ENCODE measurements around the gene DPYSL4.
A peak's percentile ranks its signal among the peaks of the same experiment; 100 is the strongest.
"Not testable (repeated sequence)": the region's sequence is repeated elsewhere in the genome, so short reads cannot be mapped to it uniquely, and the experiment has no call there.

DPYSL4 gene

DNA sequence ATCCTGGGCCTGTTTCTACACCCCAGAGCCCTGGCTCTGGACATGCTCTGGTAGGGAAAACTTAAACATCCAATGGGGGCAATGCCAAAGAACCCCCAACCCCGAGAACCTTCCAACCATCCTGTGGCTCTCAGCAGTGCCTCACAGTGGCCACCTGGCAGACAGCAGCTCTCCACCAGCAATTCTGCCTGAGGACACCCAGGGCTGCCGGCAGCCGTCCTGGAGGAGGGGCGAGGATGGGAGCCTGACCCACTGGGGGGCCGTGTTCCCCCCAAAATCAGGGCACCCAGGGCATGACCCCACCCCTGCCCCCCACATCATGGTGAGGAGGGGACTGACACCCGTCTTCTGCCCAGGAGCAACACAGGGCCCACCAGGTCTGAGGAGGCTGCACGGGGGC, 32.7 kb downstream of the DPYSL4 start:
- Histone ChIP-seq H3K27ac (no peak overlapping the region), H3K4me3 (ENCODE audit: low read depth, low read length) (no peak overlapping the region), H3K36me3 (replicated peaks) (no peaks in the 10 kb centered on the region), H3K27me3 (replicated peaks) (no peaks in the 10 kb centered on the region)
- no peak for DNase-seq
- TF ChIP-seq CTCF (IDR thresholded peaks at IDR 0.05; ENCODE audit: low read depth, low read length, missing control alignments), result peak; percentile 41
- in situ Hi-C loops (cut with HindIII; ENCODE audit: low pct_ligation_motif_present, low sequenced_read_pairs), result no loop called here

GRCh38 chr10:132220061-132220460, 33.3 kb downstream of the DPYSL4 start:
- H3K4me3 ChIP-seq (ENCODE audit: low read depth, low read length), result no peak overlapping the region
- no peaks in the 10 kb centered on the region for H3K36me3 ChIP-seq (replicated peaks)
- no peak for DNase-seq
- in situ Hi-C loops (cut with HindIII; ENCODE audit: low pct_ligation_motif_present, low sequenced_read_pairs), result no loop called here
- no peaks in the 10 kb centered on the region for H3K27me3 ChIP-seq (replicated peaks)
- no peak for TF ChIP-seq CTCF (IDR thresholded peaks at IDR 0.05; ENCODE audit: low read depth, low read length, missing control alignments)
- no peak overlapping the region for H3K27ac ChIP-seq

GRCh38 chr10:132220996-132221395, 34.2 kb downstream of the DPYSL4 start:
- H3K4me3 ChIP-seq (ENCODE audit: low read depth, low read length); H3K27me3 ChIP-seq (replicated peaks); DNase-seq; in situ Hi-C loops (cut with HindIII; ENCODE audit: low pct_ligation_motif_present, low sequenced_read_pairs); H3K27ac ChIP-seq; H3K36me3 ChIP-seq (replicated peaks): not testable (repeated sequence)

GRCh38 chr10:132222726-132223125, 36.0 kb downstream of the DPYSL4 start:
- no peak overlapping the region for H3K4me3 ChIP-seq (ENCODE audit: low read depth, low read length)
- no peak overlapping the region for H3K27ac ChIP-seq
- TF ChIP-seq CTCF (IDR thresholded peaks at IDR 0.05; ENCODE audit: low read depth, low read length, missing control alignments), result no peak
- no peak for DNase-seq
- in situ Hi-C loops (cut with HindIII; ENCODE audit: low pct_ligation_motif_present, low sequenced_read_pairs), result no loop called here
- H3K27me3 ChIP-seq (replicated peaks), result no peaks in the 10 kb centered on the region
- H3K36me3 ChIP-seq (replicated peaks), result no peaks in the 10 kb centered on the region

GRCh38 chr10:132223156-132223590, 36.4 kb downstream of the DPYSL4 start:
- in situ Hi-C loops (cut with HindIII; ENCODE audit: low pct_ligation_motif_present, low sequenced_read_pairs), result no loop called here
- DNase-seq, result peak; percentile 78
- no peak overlapping the region for H3K4me3 ChIP-seq (ENCODE audit: low read depth, low read length)

DNA sequence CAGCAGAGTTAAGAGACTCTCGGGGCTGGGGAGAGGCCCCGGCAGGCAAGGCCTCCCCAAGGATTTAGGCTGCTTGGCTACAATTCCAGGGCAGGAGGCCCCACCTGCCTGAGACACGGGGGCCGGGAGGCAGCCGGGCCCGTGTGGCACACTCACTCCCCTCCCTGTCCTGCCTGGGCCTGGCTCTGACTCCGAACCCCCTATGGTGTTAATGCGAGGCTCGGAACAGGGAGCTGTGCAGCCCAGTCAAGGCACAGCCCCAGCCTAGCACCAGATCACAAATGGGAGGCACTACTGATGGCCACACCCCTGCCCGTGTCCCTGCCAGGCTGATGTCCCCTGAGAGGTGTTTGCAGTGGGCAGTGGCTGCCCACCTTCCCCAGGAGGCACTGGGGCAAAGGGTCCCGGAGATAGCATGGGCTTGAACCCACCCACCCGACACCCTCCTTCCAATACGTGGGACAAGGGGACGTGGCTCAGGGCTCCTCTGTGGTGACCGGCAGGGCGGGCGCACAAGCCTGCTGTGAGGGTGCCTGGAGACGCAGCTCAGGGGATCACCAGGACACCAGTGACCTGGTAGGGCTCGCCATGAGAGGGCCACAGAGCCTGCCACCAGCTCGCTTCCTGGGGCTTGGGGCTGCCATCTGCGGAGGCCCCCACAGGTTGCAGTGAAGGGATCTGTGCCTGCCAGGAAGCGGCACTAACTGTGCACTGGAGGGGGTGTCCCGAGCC, 37.0 kb downstream of the DPYSL4 start:
- DNase-seq, result no peak
- no peaks in the 10 kb centered on the region for H3K27me3 ChIP-seq (replicated peaks)
- H3K36me3 ChIP-seq (replicated peaks), result no peaks in the 10 kb centered on the region
- TF ChIP-seq CTCF (IDR thresholded peaks at IDR 0.05; ENCODE audit: low read depth, low read length, missing control alignments), result no peak
- H3K4me3 ChIP-seq (ENCODE audit: low read depth, low read length), result no peak overlapping the region
- H3K27ac ChIP-seq, result no peak overlapping the region
- in situ Hi-C loops (cut with HindIII; ENCODE audit: low pct_ligation_motif_present, low sequenced_read_pairs), result no loop called here

More at GRCh38 chr10:132223156-132223590, 36.4 kb downstream of the DPYSL4 start:
- Histone ChIP-seq H3K36me3 (replicated peaks) (no peaks in the 10 kb centered on the region), H3K27me3 (replicated peaks) (no peaks in the 10 kb centered on the region), H3K27ac (no peak overlapping the region)
- TF ChIP-seq CTCF (IDR thresholded peaks at IDR 0.05; ENCODE audit: low read depth, low read length, missing control alignments), result peak; percentile 99

All from brain microvascular endothelial cell (primary cell).